Brain microvascular endothelial cell (primary cell): ENCODE measurements around the gene C6orf47.

ENCODE experiments used
- DNase-seq: peaks from one replicate; pipeline ENCODE4 v3.0.0-alpha.2; 2020
- H3K27ac ChIP-seq: fragments of 250-450 bp; sonication (Bioruptor Pico); 2 replicates; pipeline ENCODE4 v1.5.1; 2020; ENCODE audit warnings: mild to moderate bottlenecking, moderate library complexity
- H3K27me3 ChIP-seq: fragments of 250-450 bp; sonication (Bioruptor Pico); replicated peaks from 2 replicates; pipeline ENCODE4 v1.5.1; 2020; ENCODE audit warnings: mild to moderate bottlenecking
- H3K36me3 ChIP-seq: fragments of 250-450 bp; sonication (Bioruptor Pico); replicated peaks from 2 replicates; pipeline ENCODE4 v1.5.1; 2020; ENCODE audit warnings: mild to moderate bottlenecking
- H3K4me3 ChIP-seq: 2 replicates; pipeline ENCODE4 v1.5.1; 2011; ENCODE audit warnings: low read depth, mild to moderate bottlenecking, control low read depth, low read length, moderate library complexity
- in situ Hi-C: cut with HindIII; loops from 2 replicates; pipeline ENCODE4 v1.10.0; 2017; ENCODE audit warnings: low sequenced_read_pairs, low pct_ligation_motif_present
- TF ChIP-seq, protein P1 (sequence below): IDR thresholded peaks from 2 replicates; pipeline ENCODE4 v1.5.1; 2011; ENCODE audit warnings: low read depth, mild to moderate bottlenecking, moderate library complexity, low read length, control low read depth, inconsistent platforms; ENCODE audit errors: missing control alignments

C6orf47 gene

DNA sequence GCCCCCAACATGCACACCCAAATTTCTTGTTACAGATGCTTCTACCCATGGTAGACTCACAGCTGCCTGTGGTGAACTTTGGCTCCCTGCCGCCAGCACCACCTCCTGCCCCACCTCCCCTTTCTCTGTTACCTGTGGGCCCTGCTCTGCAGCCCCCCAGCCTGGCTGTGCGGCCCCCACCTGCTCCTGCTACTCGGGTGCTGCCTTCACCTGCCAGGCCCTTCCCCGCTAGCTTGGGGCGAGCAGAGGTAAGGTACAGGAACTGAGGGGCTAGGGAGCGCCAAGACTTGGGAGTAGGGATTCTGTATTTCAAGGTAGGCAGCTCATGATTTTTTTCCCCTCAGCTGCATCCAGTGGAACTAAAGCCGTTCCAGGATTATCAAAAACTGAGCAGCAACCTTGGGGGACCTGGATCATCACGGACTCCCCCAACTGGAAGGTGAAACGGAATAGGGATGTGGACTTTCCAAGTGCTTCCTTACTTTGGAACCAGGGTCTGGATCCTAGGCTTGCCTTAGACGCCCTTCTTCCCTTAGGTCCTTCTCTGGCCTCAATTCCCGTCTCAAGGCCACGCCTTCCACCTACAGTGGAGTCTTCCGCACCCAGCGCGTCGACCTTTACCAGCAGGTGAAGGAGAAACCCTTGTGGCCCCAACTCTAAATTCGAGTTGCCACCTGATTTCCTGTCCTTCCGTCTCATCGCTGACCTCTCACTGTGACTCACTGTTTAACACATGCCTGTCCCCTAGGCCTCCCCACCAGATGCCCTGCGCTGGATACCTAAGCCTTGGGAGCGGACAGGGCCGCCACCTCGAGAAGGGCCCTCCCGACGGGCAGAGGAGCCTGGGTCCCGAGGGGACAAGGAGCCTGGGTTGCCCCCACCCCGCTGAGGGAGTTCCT is 23.6 kb downstream of the C6orf47 start:
- DNase-seq, result no peak
- Histone ChIP-seq H3K27me3 (no peaks in the 10 kb centered on the region), H3K4me3 (no peak overlapping the region), H3K36me3 (peaks cover 91% of the 10 kb centered on the region), H3K27ac (no peak overlapping the region)
- in situ Hi-C loops, result no loop called here
- TF ChIP-seq, protein P1, sequence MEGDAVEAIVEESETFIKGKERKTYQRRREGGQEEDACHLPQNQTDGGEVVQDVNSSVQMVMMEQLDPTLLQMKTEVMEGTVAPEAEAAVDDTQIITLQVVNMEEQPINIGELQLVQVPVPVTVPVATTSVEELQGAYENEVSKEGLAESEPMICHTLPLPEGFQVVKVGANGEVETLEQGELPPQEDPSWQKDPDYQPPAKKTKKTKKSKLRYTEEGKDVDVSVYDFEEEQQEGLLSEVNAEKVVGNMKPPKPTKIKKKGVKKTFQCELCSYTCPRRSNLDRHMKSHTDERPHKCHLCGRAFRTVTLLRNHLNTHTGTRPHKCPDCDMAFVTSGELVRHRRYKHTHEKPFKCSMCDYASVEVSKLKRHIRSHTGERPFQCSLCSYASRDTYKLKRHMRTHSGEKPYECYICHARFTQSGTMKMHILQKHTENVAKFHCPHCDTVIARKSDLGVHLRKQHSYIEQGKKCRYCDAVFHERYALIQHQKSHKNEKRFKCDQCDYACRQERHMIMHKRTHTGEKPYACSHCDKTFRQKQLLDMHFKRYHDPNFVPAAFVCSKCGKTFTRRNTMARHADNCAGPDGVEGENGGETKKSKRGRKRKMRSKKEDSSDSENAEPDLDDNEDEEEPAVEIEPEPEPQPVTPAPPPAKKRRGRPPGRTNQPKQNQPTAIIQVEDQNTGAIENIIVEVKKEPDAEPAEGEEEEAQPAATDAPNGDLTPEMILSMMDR, result no peak

DNA sequence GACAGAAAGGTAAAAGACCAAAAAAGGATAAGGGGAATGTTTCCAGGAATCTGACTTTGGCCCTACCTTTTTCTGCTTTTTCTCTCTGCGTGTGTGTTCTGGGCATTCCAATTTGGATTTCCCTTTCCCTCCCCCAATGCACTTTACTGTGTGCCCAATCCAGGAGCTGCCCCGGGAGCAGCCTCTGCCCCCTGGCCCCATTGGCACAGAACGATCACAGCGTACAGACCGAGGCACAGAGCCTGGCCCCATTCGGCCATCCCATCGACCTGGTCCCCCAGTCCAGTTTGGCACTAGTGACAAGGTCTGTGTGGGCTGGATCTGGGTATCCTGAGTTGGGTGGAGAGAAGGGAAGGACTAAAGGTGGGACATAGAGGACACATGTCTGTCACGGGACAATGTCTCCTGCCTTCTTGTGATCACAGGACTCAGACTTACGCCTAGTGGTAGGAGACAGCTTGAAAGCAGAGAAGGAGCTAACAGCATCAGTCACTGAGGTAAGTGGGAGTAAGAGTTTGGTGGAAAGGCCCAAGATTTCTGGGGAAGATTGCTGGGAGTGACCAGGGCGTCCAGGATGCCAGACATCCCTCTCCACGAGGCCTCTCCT is 25.5 kb downstream of the C6orf47 start:
- no peak overlapping the region for H3K4me3 ChIP-seq
- H3K27me3 ChIP-seq, result no peaks in the 10 kb centered on the region
- in situ Hi-C loops, result no loop called here
- peaks cover 91% of the 10 kb centered on the region for H3K36me3 ChIP-seq
- H3K27ac ChIP-seq, result no peak overlapping the region
- no peak for DNase-seq
- TF ChIP-seq, protein P1, result no peak

DNA sequence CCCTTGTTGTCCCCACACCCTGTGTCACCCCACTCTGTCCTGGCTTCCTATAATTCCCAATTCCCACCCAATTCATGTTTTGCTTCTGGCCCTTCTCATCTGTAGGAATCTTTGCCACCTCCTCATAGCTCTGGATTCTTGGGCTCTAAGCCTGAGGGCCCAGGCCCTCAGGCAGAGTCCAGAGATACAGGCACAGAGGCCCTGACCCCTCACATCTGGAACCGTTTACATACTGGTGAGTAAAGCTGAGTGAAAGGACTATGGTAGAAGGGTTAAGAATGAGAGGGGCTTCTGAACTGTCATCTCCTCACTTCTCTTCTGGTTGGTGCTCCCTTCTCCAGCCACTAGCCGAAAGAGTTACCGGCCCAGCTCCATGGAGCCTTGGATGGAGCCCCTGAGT is 26.4 kb downstream of the C6orf47 start:
- no peak for DNase-seq
- TF ChIP-seq, protein P1, result no peak
- Histone ChIP-seq H3K27ac (no peak overlapping the region), H3K27me3 (no peaks in the 10 kb centered on the region), H3K4me3 (no peak overlapping the region), H3K36me3 (peaks cover 93% of the 10 kb centered on the region)
- in situ Hi-C loops, result no loop called here

DNA sequence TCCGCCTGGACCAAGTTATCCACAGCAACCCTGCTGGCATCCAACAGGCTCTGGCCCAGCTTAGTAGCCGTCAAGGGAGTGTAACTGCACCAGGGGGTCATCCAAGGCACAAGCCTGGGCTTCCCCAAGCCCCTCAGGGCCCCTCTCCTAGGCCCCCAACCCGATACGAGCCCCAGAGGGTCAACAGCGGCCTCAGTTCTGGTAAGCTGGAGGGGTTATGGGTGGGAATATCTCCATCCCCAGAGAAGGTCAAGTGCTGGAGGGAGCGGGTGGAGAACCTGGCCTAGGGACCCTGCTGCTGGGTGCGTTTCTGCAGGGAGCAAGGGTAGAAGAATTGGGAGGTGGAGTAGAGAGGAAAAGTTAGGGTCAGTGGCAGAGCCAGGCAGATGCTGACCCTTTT is 27.1 kb downstream of the C6orf47 start:
- H3K4me3 ChIP-seq, result no peak overlapping the region
- no peak for DNase-seq
- in situ Hi-C loops, result no loop called here

DNA sequence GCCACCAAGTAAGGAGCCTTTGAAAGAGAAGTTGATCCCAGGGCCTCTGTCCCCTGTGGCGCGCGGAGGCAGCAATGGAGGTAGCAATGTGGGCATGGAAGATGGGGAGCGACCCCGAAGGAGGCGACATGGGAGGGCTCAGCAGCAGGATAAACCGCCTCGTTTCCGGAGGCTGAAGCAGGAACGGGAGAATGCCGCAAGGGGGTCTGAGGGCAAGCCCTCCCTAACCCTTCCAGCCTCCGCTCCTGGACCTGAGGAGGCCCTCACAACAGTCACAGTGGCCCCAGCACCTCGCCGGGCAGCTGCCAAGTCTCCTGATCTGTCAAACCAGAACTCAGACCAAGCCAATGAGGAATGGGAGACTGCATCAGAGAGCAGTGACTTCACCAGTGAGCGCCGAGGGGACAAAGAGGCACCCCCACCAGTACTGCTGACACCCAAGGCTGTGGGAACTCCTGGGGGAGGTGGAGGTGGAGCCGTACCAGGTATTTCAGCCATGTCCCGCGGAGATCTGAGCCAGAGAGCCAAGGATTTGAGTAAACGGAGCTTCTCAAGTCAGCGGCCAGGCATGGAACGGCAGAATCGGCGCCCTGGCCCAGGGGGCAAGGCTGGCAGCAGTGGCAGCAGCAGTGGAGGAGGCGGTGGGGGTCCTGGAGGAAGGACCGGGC is 28.2 kb downstream of the C6orf47 start:
- in situ Hi-C loops, result no loop called here
- no peak overlapping the region for H3K4me3 ChIP-seq
- no peaks in the 10 kb centered on the region for H3K27me3 ChIP-seq
- DNase-seq, result no peak
- H3K36me3 ChIP-seq, result peaks cover 97% of the 10 kb centered on the region
- TF ChIP-seq, protein P1, result no peak
- no peak overlapping the region for H3K27ac ChIP-seq

More for the DNA sequence above, 27.1 kb downstream of the C6orf47 start:
- TF ChIP-seq, protein P1, result no peak
- H3K27ac ChIP-seq, result no peak overlapping the region
- H3K27me3 ChIP-seq, result no peaks in the 10 kb centered on the region
- peaks cover 95% of the 10 kb centered on the region for H3K36me3 ChIP-seq
